ENCODE results near the gene MT3. TPM values are rescaled to one million over a fixed set of nuclear protein-coding genes. Genes with fewer than 3 reads are reported as not detected.

Gene MT3
- total and polyA plus RNA-seq, 2 of the 13 experiments (the other 11 are each of a cell fraction or from before 2014, with no cell fraction given): not detected

DNA sequence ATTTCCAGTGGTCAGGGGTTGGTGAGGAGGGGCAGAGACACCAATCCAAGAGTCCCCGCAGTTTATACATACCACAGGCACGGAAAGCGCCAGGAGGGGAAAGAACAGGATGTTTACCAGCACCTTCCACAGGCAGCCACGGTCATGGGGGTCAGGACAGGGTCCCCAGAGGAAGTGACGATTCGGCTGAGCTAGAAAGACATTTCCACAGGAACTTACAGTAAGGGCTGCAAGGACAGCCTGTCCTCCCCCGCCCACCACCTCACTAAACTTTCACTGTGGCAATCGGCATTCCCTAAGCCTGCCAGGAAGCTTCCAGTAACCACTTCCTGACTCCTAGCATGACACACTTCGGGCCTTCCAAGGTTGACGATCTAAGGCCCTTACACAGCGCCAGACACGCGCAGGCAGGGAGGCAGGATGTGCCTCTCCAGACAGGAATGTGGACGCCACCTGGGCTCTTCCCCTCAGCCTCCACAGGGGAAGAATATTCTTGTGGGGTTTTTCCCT is 17.8 kb downstream of the MT3 start (continued):
- TF ChIP-seq DNMT1 (CRISPR knock-in tag; IDR thresholded peaks at IDR 0.05) (no peak), ZBTB7A (CRISPR knock-in tag; IDR thresholded peaks at IDR 0.05) (peak; percentile 92), ZNF362 (CRISPR knock-in tag; IDR thresholded peaks at IDR 0.05; ENCODE audit: borderline replicate concordance) (peak; percentile 4), CEBPG (CRISPR knock-in tag; IDR thresholded peaks at IDR 0.05) (peak; percentile 80), ZBTB42 (CRISPR knock-in tag; IDR thresholded peaks at IDR 0.05) (peak; percentile 84; the same call in 1 of the 2 replicates), EHMT2 (IDR thresholded peaks at IDR 0.05; ENCODE audit: borderline replicate concordance, low read depth, low read length) (no peak), ZNF678 (CRISPR knock-in tag; IDR thresholded peaks at IDR 0.05) (0 out of 2 replicates have a peak, but pooled peaks have one; percentile 18), HNRNPK (IDR thresholded peaks at IDR 0.05; ENCODE audit: low read depth, low read length, poor library complexity, severe bottlenecking) (no peak), TAF1 (CRISPR knock-in tag; IDR thresholded peaks at IDR 0.05) (peak; percentile 76), BCL3 (CRISPR knock-in tag; IDR thresholded peaks at IDR 0.05) (peak; percentile 96), ZNF713 (CRISPR knock-in tag; IDR thresholded peaks at IDR 0.05) (no peak), ZNF615 (CRISPR knock-in tag; IDR thresholded peaks at IDR 0.05; ENCODE audit: borderline replicate concordance) (no peak), ZNF670 (CRISPR knock-in tag; IDR thresholded peaks at IDR 0.05; ENCODE audit: borderline replicate concordance) (peak; percentile 87; the same call in 1 of the 2 replicates), ZNF333 (CRISPR knock-in tag; IDR thresholded peaks at IDR 0.05; ENCODE audit: borderline replicate concordance) (0 out of 2 replicates have a peak, but pooled peaks have one; percentile 16), ASH2L (IDR thresholded peaks at IDR 0.05; ENCODE audit: insufficient read length, low read depth, low read length) (peak; percentile 48), ARNT2 (CRISPR knock-in tag; IDR thresholded peaks at IDR 0.05; ENCODE audit: low read depth) (peak; percentile 89), ZNF274 (CRISPR knock-in tag; IDR thresholded peaks at IDR 0.05) (peak; percentile 73), MXD1 (CRISPR knock-in tag; IDR thresholded peaks at IDR 0.05) (peak; percentile 47; the same call in 1 of the 2 replicates), ZNF431 (CRISPR knock-in tag; IDR thresholded peaks at IDR 0.05; ENCODE audit: borderline replicate concordance, low read depth) (peak; percentile 98), KAT7 (CRISPR knock-in tag; IDR thresholded peaks at IDR 0.05; ENCODE audit: borderline replicate concordance) (peak; percentile 64; the same call in 1 of the 2 replicates), GABPB1 (CRISPR knock-in tag; IDR thresholded peaks at IDR 0.05) (peak; percentile 90), ZNF205 (CRISPR knock-in tag; IDR thresholded peaks at IDR 0.05) (no peak), HMG20B (CRISPR knock-in tag; conservative IDR thresholded peaks at IDR 0.05) (no peak; the same call in 1 of the 2 replicates), HMGA1 (CRISPR knock-in tag; conservative IDR thresholded peaks at IDR 0.05) (no peak), SP140L (CRISPR knock-in tag; IDR thresholded peaks at IDR 0.05; ENCODE audit: borderline replicate concordance) (no peak)
- TF ChIP-seq, protein P1, sequence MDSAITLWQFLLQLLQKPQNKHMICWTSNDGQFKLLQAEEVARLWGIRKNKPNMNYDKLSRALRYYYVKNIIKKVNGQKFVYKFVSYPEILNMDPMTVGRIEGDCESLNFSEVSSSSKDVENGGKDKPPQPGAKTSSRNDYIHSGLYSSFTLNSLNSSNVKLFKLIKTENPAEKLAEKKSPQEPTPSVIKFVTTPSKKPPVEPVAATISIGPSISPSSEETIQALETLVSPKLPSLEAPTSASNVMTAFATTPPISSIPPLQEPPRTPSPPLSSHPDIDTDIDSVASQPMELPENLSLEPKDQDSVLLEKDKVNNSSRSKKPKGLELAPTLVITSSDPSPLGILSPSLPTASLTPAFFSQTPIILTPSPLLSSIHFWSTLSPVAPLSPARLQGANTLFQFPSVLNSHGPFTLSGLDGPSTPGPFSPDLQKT (CRISPR knock-in tag; IDR thresholded peaks at IDR 0.05; ENCODE audit: borderline replicate concordance): no peak; the same call in 1 of the 2 replicates
- TF ChIP-seq, protein P2, sequence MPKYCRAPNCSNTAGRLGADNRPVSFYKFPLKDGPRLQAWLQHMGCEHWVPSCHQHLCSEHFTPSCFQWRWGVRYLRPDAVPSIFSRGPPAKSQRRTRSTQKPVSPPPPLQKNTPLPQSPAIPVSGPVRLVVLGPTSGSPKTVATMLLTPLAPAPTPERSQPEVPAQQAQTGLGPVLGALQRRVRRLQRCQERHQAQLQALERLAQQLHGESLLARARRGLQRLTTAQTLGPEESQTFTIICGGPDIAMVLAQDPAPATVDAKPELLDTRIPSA (CRISPR knock-in tag; IDR thresholded peaks at IDR 0.05; ENCODE audit: borderline replicate concordance): no peak

All from HepG2 (cell line).